ENCODE measurements around the gene SUPT6H. TPM values are rescaled to one million over a fixed set of nuclear protein-coding genes. Genes with fewer than 3 reads are reported as not detected.

SUPT6H gene
- total and polyA plus RNA-seq, 2 of the 8 experiments (the other 6 are each of a cell fraction or from before 2014, with no cell fraction given) = 32.0 to 59.9 TPM

GRCh38 chr17:28724500-28725165 lies 62.6 kb downstream of the SUPT6H start (continued):
- TF ChIP-seq CHD7 (IDR thresholded peaks at IDR 0.05; ENCODE audit: insufficient replicate concordance, low read length) (no peak), POLR2AphosphoS5 (IDR thresholded peaks at IDR 0.05; ENCODE audit: low read depth, low read length) (peak; percentile 38; the same call in 1 of the 2 replicates), TAF7 (optimal IDR thresholded peaks at IDR 0.05; ENCODE audit: borderline replicate concordance, low read depth, low read length) (peak; percentile 39), ASH2L (IDR thresholded peaks at IDR 0.05; ENCODE audit: low read length) (no peak), JUN (IDR thresholded peaks at IDR 0.05; ENCODE audit: low read depth, low read length) (no peak), POLR2A (IDR thresholded peaks at IDR 0.05; ENCODE audit: control extremely low read depth in 1 of 2, low read depth in 2 of 2, low read length in 2 of 2) (peak; percentile 50 to 84; a peak in 2 of 3 replicates)

Data from H1 (cell line).